Ishikawa (cell line): ENCODE data around the gene MSX2.

Experiments used
- CREB1 ChIP-seq: IDR thresholded peaks from 2 replicates; pipeline ENCODE4 v1.6.1; 2012; ENCODE audit warnings: low read depth
- EGR1 ChIP-seq: IDR thresholded peaks from 2 replicates; pipeline ENCODE4 v1.6.1; 2012
- EP300 ChIP-seq: IDR thresholded peaks from 2 replicates; pipeline ENCODE4 v1.6.1; 2012; ENCODE audit warnings: borderline replicate concordance
- FOXM1 ChIP-seq: IDR thresholded peaks from 2 replicates; pipeline ENCODE4 v1.6.1; 2012; ENCODE audit warnings: low read depth, borderline replicate concordance
- TAF1 ChIP-seq: IDR thresholded peaks from 2 replicates; pipeline ENCODE4 v1.6.1; 2012; ENCODE audit warnings: low read depth, mild to moderate bottlenecking
- TEAD4 ChIP-seq: IDR thresholded peaks from 2 replicates; pipeline ENCODE4 v1.6.1; 2012
- YY1 ChIP-seq: IDR thresholded peaks from 2 replicates; pipeline ENCODE4 v1.6.1; 2012; ENCODE audit warnings: low read depth
- ZBTB7A ChIP-seq: IDR thresholded peaks from 2 replicates; pipeline ENCODE4 v1.6.1; 2012; ENCODE audit warnings: low read depth

- TF ChIP-seq FOXM1 = no peak
- no peak for TF ChIP-seq YY1
- TF ChIP-seq TEAD4 = no peak
- TF ChIP-seq EP300 = no peak
- no peak for TF ChIP-seq ZBTB7A
- TF ChIP-seq EGR1 = no peak
- TF ChIP-seq TAF1 = no peak
- TF ChIP-seq CREB1 = no peak
Observed at GRCh38 chr5:174737330-174737729, 12.9 kb downstream of the MSX2 start.
